ENCODE measurements around the gene ACTL10. TPM values are rescaled to one million over a fixed set of nuclear protein-coding genes. Genes with fewer than 3 reads are reported as not detected.

Gene ACTL10
- total and polyA plus RNA-seq, 2 of the 13 experiments (the other 11 are each of a cell fraction or from before 2014, with no cell fraction given) = not detected

GRCh38 chr20:33654680-33655161 lies 12.0 kb upstream of the ACTL10 start (continued):
- TF ChIP-seq KLF6 (CRISPR knock-in tag; IDR thresholded peaks at IDR 0.05) (no peak), POLR2AphosphoS5 (IDR thresholded peaks at IDR 0.05; ENCODE audit: low read depth, low read length) (peak; percentile 24; the same call in 1 of the 2 replicates), SP2 (CRISPR knock-in tag; IDR thresholded peaks at IDR 0.05) (0 out of 2 replicates have a peak, but pooled peaks have one; percentile 24), PCBP1 (IDR thresholded peaks at IDR 0.05; ENCODE audit: borderline replicate concordance, low read depth, low read length) (0 out of 2 replicates have a peak, but pooled peaks have one; percentile 53), AGO2 (optimal IDR thresholded peaks at IDR 0.05; ENCODE audit: low read depth, low read length) (peak; percentile 93)

- in situ Hi-C loops (cut with HindIII; ENCODE audit: extremely low pct_ligation_motif_present, low pct_unique_long_range_greater_than_20kb) = no loop called here
- Histone ChIP-seq H3K9me3 (ENCODE audit: low read length) (no peaks in the 10 kb centered on the region), H3K4me2 (ENCODE audit: low read depth, low read length) (no peak overlapping the region), H3K27ac (ENCODE audit: extremely low read length, insufficient read depth, low read length) (no peak overlapping the region), H3K79me2 (ENCODE audit: insufficient read depth, low read length) (no peaks in the 10 kb centered on the region), H3K36me3 (replicated peaks in 1 of 2; ENCODE audit: control insufficient read depth in 1 of 2, insufficient read depth in 2 of 2, low read length in 2 of 2) (peaks cover 28 to 36% of the 10 kb centered on the region in 2 experiments), H3K4me3 (replicated peaks in 1 of 3; ENCODE audit: insufficient read depth in 1 of 3, low read depth in 2 of 3, low read length in 3 of 3) (no peak overlapping the region), H4K20me1 (ENCODE audit: insufficient read depth, low read length) (no peaks in the 10 kb centered on the region), H3K27me3 (ENCODE audit: control insufficient read depth in 1 of 2, insufficient read depth in 2 of 2, low read length in 2 of 2) (no peaks in the 10 kb centered on the region), H3K9ac (ENCODE audit: insufficient read depth, low read depth, low read length) (no peak overlapping the region), H2AFZ (ENCODE audit: low read length) (no peak overlapping the region), H3K4me1 (ENCODE audit: insufficient read depth, low read length) (peaks cover 37% of the 10 kb centered on the region)
- no peak for ATAC-seq
- CTCF ChIA-PET (ENCODE audit: low intra/inter-chr PET ratio, low total read pairs) = no interaction called here
- no peak for FAIRE-seq
- BruUV-seq (replicated peaks) = no TSS peak
- WGBS (ENCODE audit: low lambda C conversion rate) = 77% methylated on average over 4 of the region's 4 CpGs
- DNase-seq (ENCODE audit: low spot score) = no peak
- TF ChIP-seq, protein P1, sequence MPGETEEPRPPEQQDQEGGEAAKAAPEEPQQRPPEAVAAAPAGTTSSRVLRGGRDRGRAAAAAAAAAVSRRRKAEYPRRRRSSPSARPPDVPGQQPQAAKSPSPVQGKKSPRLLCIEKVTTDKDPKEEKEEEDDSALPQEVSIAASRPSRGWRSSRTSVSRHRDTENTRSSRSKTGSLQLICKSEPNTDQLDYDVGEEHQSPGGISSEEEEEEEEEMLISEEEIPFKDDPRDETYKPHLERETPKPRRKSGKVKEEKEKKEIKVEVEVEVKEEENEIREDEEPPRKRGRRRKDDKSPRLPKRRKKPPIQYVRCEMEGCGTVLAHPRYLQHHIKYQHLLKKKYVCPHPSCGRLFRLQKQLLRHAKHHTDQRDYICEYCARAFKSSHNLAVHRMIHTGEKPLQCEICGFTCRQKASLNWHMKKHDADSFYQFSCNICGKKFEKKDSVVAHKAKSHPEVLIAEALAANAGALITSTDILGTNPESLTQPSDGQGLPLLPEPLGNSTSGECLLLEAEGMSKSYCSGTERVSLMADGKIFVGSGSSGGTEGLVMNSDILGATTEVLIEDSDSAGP (CRISPR knock-in tag; IDR thresholded peaks at IDR 0.05; ENCODE audit: borderline replicate concordance) = 0 out of 2 replicates have a peak, but pooled peaks have one; percentile 23
- 0 out of 2 replicates have a peak, but pooled peaks have one; percentile 29 for TF ChIP-seq ZSCAN21 (CRISPR knock-in tag; IDR thresholded peaks at IDR 0.05; ENCODE audit: borderline replicate concordance)
- TF ChIP-seq POLR2G (IDR thresholded peaks at IDR 0.05; ENCODE audit: low read depth, low read length) = 0 out of 2 replicates have a peak, but pooled peaks have one; percentile 15
- TF ChIP-seq ZNF280D (CRISPR knock-in tag; IDR thresholded peaks at IDR 0.05) = 0 out of 2 replicates have a peak, but pooled peaks have one; percentile 24
- peak; percentile 29; the same call in 1 of the 2 replicates for TF ChIP-seq ZSCAN25 (CRISPR knock-in tag; IDR thresholded peaks at IDR 0.05)
- no peak for TF ChIP-seq ARID3A (IDR thresholded peaks at IDR 0.05; ENCODE audit: low read depth, low read length)
- POLR2A ChIA-PET = interaction anchor here (2.2 kb wide), 1 partner anchor 8 kb away, joined by 24 read pairs; no protein-coding TSS in a partner anchor
- intact Hi-C loops (cut with micrococcal nuclease; ENCODE audit: unreplicated experiment) = no loop called here
These were observed 11.6 kb upstream of the ACTL10 start for GRCh38 chr20:33655164-33655563.
